Activated CD8-positive, alpha-beta memory T cell treated with anti-CD3 and anti-CD28 coated beads, Interleukin-2, amount 50 U/mL, for 24 hours (primary cell): Measurements from ENCODE around the gene CCDC28B.

Experiments used
- DNase-seq: peaks from one replicate; pipeline ENCODE4 v3.0.0-alpha.2; 2020; ENCODE audit errors: extremely low read depth

CCDC28B gene

GRCh38 chr1:32194984-32195383, 5.4 kb upstream of the CCDC28B start:
- DNase-seq = no peak

GRCh38 chr1:32195531-32195930, 4.9 kb upstream of the CCDC28B start:
- DNase-seq = no peak

DNA sequence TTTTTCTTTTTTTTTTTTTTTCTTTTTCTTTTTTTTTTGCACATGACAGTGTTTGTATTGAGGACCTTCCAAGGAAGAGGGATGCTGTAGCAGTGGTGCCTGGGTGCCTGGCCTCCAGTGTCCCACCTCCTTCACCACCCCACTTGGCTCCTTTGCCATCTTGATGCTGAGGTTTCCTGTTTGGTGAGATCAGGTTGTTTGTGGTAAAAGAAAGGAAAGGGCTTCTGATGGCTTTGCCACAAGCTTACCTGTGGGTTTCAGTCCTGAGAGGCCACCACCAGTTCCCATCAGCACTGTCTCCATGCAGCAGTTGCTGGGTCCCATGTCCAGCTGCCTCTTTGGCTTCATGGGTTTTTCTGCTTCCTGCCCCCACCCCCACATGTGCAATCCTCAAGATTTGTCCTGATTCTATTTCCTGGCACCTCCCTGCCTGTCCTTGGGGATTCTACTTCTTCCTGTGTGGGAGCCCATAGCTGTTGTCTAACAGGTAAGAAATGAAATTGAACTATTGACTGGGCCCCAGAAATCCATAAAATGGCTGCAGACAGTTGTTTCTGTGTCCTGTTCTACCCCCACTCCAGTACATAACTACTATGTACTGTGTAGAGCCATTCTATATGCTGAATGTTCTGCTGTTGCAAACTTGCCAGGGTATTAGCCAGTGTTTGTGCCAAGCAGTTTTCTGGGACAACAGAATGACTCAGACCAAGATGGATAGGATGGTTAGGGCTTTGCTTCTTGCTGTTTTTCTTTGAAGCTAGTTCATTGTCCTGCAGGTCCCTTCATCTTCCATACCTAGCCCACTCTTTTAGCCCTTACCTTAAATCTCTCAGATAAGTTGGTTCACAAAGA, 4.2 kb upstream of the CCDC28B start:
- no peak for DNase-seq

DNA sequence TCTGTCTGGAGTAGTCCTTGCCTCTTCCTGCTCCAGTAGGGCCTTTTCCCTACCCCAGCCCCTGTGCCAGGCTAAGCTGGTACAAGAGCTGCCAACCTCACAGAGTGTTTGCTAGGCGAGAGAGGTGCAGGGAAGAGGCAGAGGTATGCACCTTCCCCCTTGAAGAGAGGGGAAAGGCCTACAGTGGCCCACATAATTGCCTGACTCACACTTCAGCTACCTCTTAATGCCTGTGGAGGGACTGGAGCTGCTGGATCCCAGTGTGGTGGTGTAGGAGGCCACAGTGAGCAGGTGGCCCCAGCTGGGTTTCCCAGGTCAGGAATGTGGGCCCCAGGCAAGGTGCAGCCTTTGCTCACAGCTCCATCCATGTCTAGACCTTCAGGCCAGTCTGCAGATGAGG, 3.3 kb upstream of the CCDC28B start:
- no peak for DNase-seq

GRCh38 chr1:32197837-32198236, 2.6 kb upstream of the CCDC28B start:
- DNase-seq = no peak

DNA sequence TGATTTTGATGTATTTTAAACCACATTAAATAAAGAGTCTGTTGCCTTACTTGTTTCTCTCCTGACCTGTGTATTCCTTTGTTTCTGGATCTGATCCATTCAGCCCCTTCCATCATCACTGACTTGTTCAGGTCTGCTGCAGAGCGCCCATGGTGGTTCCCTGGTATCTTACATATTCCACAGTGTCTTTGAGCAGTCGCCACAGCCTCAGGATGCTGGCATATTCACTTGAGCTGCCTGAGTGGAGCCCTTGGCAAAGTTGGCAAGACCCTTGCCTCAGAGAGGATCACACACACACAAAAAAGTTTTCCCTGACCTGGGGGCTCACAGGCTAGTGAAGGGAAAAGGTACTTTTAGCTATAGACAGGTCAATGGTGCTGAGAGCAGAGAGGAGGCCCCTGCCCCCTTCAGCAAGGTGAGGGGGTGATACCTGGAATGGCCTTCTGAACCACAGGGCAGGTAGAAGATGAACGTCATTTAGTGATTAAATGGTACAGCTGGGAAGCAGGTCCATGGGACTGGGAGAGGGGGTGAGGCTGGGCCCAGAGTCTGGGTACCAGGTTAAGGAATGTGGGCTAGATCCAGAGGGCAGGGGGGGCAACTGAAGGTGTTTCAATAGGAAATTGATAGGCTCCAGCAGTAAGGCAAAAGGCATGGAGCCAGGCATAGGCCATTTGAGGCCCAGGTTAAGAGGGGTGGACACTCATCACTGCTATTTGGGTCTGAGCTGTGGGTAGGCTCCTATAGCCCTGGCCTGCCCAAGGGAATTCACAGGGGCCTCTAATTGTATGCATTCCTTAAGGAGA, 2.0 kb upstream of the CCDC28B start:
- no peak for DNase-seq

- no peak for DNase-seq
Measured at GRCh38 chr1:32199043-32199716, 1.2 kb upstream of the CCDC28B start.

- no peak for DNase-seq
Measured at GRCh38 chr1:32199717-32200072, 700 bp upstream of the CCDC28B start.

DNA sequence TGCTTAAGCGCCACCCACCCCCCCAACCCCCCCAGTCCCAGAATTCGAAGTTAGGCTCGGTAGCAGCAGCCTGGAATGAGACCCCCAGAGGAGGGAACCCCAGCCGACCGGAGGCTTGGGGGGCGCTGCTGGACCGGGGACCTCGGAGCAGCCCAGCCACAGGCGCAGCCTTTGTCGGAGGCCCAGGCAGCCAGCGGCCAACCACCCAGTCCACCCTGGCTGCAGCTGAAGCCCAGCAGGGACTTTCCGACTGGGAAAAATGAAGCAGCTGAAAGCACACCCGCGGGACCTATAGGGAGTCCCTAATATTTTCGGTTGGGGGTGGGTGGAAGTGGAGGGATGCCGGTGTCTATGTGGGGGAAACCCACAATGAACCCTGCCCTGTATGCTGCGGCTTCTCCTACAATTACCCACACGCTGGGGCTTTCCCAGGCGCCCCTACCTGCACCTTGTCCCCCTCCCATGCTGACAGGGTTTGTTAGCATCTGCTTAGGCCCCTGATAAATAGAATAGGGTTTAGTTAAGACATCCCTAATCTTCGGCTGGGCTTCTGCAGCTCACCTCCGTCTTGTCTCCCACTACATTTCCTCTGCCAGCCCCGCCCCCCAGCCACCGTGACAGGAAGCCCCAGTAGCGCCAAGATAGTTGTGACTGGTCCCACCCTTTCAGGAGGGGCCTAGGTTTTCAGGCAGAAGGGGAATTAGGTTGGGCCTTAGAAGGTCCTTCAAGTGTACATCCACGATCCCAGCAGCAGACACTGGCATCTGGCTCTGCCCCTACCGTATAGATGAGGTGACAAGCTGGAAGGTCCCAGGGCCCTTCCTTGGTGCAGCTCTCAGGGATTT, 838 bp downstream of the CCDC28B start:
- DNase-seq = peak; percentile 59

DNA sequence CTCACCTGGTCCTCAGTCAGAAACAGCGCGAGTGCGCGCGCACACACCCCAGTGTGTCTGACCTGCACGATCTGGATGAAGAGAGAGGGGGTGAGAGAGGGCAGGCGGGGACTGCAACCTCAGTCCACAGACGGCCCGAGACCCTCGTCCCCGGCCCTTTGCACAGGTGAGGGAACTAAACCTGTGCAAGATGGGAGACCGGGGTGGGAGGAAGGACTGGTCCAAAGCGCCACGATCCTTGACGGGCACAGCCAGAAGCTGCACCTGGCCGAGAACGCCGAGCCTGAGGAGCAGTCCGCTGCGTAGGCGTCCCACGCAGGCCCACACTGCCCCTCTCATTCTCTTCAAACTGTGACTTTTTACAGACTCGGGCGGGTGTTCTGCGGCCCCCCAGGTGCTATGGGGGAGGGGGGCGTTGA, 4.6 kb downstream of the CCDC28B start:
- no peak for DNase-seq

DNA sequence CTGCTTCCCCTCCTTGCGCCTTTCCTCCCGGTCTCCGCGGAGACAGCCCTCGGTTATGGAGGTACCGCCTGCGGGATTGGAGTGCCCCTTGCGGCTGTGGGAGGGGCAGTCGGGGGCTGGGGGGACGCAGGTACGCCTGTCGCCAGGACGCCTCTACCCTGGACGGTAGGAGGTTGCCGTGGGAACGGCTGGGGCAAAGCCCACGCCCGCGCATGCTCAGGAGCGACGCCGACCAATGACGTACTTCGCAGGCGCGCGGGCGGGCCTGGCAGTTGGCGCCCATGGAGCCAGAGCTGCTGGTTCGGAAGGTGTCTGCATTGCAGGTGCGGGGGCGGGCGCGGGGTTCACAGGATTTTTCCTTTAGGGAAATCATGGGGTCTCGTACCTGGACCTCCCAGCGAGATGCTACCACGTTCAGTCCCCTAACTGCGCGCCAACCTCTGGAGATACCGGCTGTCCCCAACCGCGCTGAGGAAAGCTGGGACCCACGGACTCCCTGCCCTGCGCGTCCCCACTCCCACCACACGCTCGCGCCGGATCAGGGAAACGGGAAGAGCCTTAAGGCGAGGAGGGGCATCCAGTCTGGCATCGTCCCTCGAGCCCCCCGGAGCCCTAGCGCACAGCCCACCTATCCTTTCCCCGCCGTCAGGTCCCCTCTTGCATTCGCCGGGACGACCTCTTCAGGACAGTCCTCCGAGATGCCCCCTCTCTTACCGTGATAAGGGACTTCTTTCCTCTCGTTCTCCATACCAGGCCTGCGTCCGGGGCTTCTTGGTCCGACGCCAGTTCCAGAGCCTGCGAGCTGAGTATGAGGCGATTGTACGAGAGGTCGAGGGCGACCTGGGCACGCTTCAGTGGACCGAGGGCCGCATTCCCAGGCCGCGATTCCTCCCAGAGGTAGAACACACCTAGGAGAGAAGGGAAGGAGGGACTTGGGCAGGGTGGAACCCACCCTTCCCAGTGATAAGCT, 5.3 kb downstream of the CCDC28B start, which contains the start of gene IQCC:
IQCC (plus strand) TSS at position 271 of the 970 bp plus-strand sequence; CDS start at position 282, 11 bp downstream.
- peak; percentile 63 for DNase-seq

DNA sequence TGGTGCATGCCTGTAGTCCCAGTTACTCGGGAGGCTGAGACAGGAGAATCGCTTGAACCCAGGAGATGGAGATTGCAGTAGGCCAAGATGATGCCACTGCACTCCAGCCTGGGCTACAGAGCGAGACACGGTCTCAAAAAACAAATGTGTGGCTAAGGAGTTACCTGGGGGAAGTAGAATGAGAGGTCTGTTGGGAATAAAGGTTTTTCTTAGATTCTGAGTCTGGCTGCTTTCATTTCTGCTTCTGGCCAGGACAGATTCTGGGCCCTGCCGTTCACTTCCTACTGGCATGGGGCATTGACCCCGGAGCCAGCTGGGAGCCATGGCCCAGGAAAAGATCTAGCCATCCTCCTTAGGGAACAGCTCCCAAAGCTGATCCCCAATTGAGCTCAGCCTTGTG, 8.1 kb downstream of the CCDC28B start:
- no peak for DNase-seq

DNA sequence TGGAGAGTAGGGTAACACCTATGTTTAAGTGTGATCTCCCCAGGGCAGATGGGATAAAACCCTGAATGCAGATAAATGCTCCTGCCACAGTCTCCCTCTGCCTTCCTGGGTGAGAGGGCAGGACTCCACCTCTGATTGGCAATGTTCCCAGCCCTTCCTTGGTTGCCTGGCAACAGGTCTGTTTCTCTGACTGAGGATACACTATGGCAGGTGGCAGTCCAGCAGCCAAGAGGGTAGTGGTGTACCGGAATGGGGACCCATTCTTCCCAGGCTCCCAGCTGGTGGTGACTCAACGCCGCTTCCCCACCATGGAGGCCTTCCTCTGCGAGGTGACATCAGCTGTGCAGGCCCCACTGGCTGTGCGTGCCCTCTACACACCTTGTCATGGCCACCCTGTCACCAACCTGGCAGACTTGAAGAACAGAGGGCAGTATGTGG, 8.5 kb downstream of the CCDC28B start, which contains the start of gene DCDC2B:
DCDC2B (plus strand) TSS at position 199 of the 438 bp plus-strand sequence; CDS start at position 204, 5 bp downstream.
- DNase-seq = no peak

- DNase-seq = no peak
Measured at GRCh38 chr1:32215629-32216480, 15.5 kb downstream of the CCDC28B start.

- DNase-seq = no peak
Measured at GRCh38 chr1:32216566-32216965, 16.2 kb downstream of the CCDC28B start.

- no peak for DNase-seq
Measured at GRCh38 chr1:32219022-32219421, 18.6 kb downstream of the CCDC28B start.

DNA sequence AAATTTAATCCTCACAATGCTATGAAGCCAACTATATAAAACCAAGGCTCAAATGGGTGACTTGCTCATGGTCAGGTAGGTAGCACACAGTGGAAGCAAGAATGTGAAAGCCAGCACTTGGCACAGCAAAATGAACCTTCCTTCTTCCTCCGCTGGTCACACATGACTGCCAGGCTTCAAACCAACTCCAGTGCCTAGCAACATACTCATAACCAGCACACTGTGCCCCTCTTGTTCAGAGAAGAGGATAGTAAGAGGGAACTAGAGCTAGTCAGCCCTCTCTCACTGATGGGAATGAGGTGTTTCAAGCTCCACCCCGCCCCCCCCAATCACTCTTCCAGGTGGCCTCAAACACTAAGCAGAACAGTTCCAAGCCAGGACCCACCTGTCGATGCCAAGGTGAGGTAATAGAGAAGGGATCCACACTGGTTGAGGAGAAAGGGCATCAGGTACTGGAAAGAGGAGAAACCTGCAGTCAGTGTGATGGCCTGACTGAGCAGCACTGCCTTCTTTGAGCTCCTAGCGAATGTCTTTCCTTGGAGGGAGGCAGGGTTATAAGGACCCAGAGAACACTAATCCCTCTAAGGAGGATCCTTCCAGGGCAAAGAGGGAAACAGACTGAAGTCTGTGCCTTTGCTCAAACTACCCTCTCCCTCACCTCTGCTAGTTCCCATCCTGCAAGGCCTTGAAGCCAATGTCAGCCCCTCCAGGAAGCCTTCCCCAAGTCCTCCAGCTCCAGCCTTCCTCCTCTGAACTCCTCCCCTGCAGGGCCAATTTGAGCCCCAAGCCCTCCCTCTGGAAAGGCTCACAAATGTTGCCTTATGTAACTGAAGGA, 20.6 kb downstream of the CCDC28B start:
- no peak for DNase-seq

- DNase-seq = no peak
Measured at GRCh38 chr1:32221581-32221979, 21.2 kb downstream of the CCDC28B start.
